ENCODE measurements around the gene OLFML2B. TPM values are rescaled to one million over a fixed set of nuclear protein-coding genes. Genes with fewer than 3 reads are reported as not detected.

Gene OLFML2B
- total RNA-seq, 4 donors from 2014 or later, result 12.5 to 27.2 (median 16.8) TPM

- DNase-seq (ENCODE audit: low spot score) (no peak), ATAC-seq (ENCODE audit: low FRiP score) (no peak)
- no peak for TF ChIP-seq CTCF (IDR thresholded peaks at IDR 0.05)
Measured at GRCh38 chr1:161988413-161988812, 35.3 kb downstream of the OLFML2B start.

- TF ChIP-seq CTCF (IDR thresholded peaks at IDR 0.05), result no peak
- no peak for ATAC-seq (ENCODE audit: low FRiP score)
- DNase-seq (ENCODE audit: low spot score), result no peak
Measured at GRCh38 chr1:161987872-161988271, 35.8 kb downstream of the OLFML2B start.

- TF ChIP-seq CTCF (IDR thresholded peaks at IDR 0.05), result no peak
- DNase-seq (ENCODE audit: low spot score) (no peak), ATAC-seq (ENCODE audit: low FRiP score) (no peak)
Measured at GRCh38 chr1:161987303-161987702, 36.4 kb downstream of the OLFML2B start.

- no peak for TF ChIP-seq CTCF (IDR thresholded peaks at IDR 0.05)
- DNase-seq (ENCODE audit: low spot score), result no peak
- ATAC-seq (ENCODE audit: low FRiP score), result no peak
Measured at GRCh38 chr1:161986328-161986727, 37.3 kb downstream of the OLFML2B start.

- DNase-seq (ENCODE audit: low spot score) (no peak), ATAC-seq (ENCODE audit: low FRiP score) (no peak)
- no peak for TF ChIP-seq CTCF (IDR thresholded peaks at IDR 0.05)
Measured at GRCh38 chr1:161985301-161985822, 38.3 kb downstream of the OLFML2B start.

GRCh38 chr1:161983725-161984124 is 39.9 kb downstream of the OLFML2B start:
- ATAC-seq (ENCODE audit: low FRiP score), result no peak
- TF ChIP-seq CTCF (IDR thresholded peaks at IDR 0.05), result no peak

GRCh38 chr1:161982917-161983316 is 40.8 kb downstream of the OLFML2B start:
- TF ChIP-seq CTCF (IDR thresholded peaks at IDR 0.05), result no peak
- no peak for ATAC-seq (ENCODE audit: low FRiP score)
- no peak for DNase-seq (ENCODE audit: low spot score)

More at GRCh38 chr1:161983725-161984124, 39.9 kb downstream of the OLFML2B start:
- DNase-seq (ENCODE audit: low spot score), result no peak

Data from omental fat pad (tissue), 4 donors.